ENCODE data around the gene F12.
"Not testable (repeated sequence)": the region's sequence is repeated elsewhere in the genome, so short reads cannot be mapped to it uniquely, and the experiment has no call there.

Gene F12

GRCh38 chr5:177389241-177390169 is 19.9 kb downstream of the F12 start:
- DNase-seq (ENCODE audit: low spot score) = peak; percentile 85
- peak; percentile 88 for FAIRE-seq

GRCh38 chr5:177388521-177389052 is 20.8 kb downstream of the F12 start:
- DNase-seq (ENCODE audit: low spot score) (no peak), FAIRE-seq (no peak)

GRCh38 chr5:177387405-177387804 is 22.0 kb downstream of the F12 start:
- FAIRE-seq (no peak), DNase-seq (ENCODE audit: low spot score) (no peak)

GRCh38 chr5:177386542-177386941 is 22.8 kb downstream of the F12 start:
- no peak for DNase-seq (ENCODE audit: low spot score)
- no peak for FAIRE-seq

- FAIRE-seq = no peak
- DNase-seq (ENCODE audit: low spot score) = no peak
These were observed 23.6 kb downstream of the F12 start for GRCh38 chr5:177385720-177386119.

- DNase-seq (ENCODE audit: low spot score) = no peak
- no peak for FAIRE-seq
These were observed 25.2 kb downstream of the F12 start, which contains the start of gene SLC34A1 for GRCh38 chr5:177384134-177384533. TSS of gene SLC34A1 (plus strand) at chr5:177384434. CDS start at chr5:177385742, 1,308 bp downstream.

- DNase-seq (ENCODE audit: low spot score) = no peak
- FAIRE-seq = no peak
These were observed 26.2 kb downstream of the F12 start for GRCh38 chr5:177383181-177383580.

- FAIRE-seq = no peak
- no peak for DNase-seq (ENCODE audit: low spot score)
These were observed 26.8 kb downstream of the F12 start for GRCh38 chr5:177382423-177383029.

GRCh38 chr5:177380805-177381126 is 28.6 kb downstream of the F12 start:
- DNase-seq (ENCODE audit: low spot score) (no peak), FAIRE-seq (no peak)

GRCh38 chr5:177378884-177379883 is 30.2 kb downstream of the F12 start:
- FAIRE-seq (peak; percentile 94), DNase-seq (ENCODE audit: low spot score) (peak; percentile 98)

GRCh38 chr5:177377851-177378776 is 31.2 kb downstream of the F12 start:
- FAIRE-seq (no peak), DNase-seq (ENCODE audit: low spot score) (peak; percentile 9)

GRCh38 chr5:177376107-177376506 is 33.3 kb downstream of the F12 start:
- DNase-seq (ENCODE audit: low spot score) (no peak), FAIRE-seq (no peak)

- not testable (repeated sequence) for DNase-seq (ENCODE audit: low spot score); FAIRE-seq
These were observed 33.8 kb downstream of the F12 start for GRCh38 chr5:177375516-177375915.

- FAIRE-seq (no peak), DNase-seq (ENCODE audit: low spot score) (no peak)
These were observed 35.2 kb downstream of the F12 start for GRCh38 chr5:177374211-177374610.

- no peak for FAIRE-seq
- DNase-seq (ENCODE audit: low spot score) = no peak
These were observed 35.6 kb downstream of the F12 start for GRCh38 chr5:177373806-177374205.

GRCh38 chr5:177372910-177373309 is 36.5 kb downstream of the F12 start:
- DNase-seq (ENCODE audit: low spot score) = no peak
- no peak for FAIRE-seq

- DNase-seq (ENCODE audit: low spot score) = no peak
- FAIRE-seq = no peak
These were observed 37.1 kb downstream of the F12 start for GRCh38 chr5:177372034-177372896.

- FAIRE-seq = no peak
These were observed 38.0 kb downstream of the F12 start for GRCh38 chr5:177371120-177372033.

More at GRCh38 chr5:177371120-177372033, 38.0 kb downstream of the F12 start:
- no peak for DNase-seq (ENCODE audit: low spot score)
